DND-41 (cell line): Measurements from ENCODE around the gene PLAA.

Source experiments
- CTCF ChIP-seq: IDR thresholded peaks from 2 replicates; pipeline ENCODE4 v1.5.1; 2012; ENCODE audit warnings: borderline replicate concordance, low read length, moderate library complexity, mild to moderate bottlenecking; ENCODE audit not compliant: poor library complexity, severe bottlenecking; ENCODE audit errors: extremely low read depth
- EZH2 ChIP-seq: IDR thresholded peaks from 3 replicates; pipeline ENCODE4 v1.6.1; 2012; ENCODE audit warnings: borderline replicate concordance, low read depth, mild to moderate bottlenecking, moderate library complexity, low read length, inconsistent platforms; ENCODE audit not compliant: severe bottlenecking

DNA sequence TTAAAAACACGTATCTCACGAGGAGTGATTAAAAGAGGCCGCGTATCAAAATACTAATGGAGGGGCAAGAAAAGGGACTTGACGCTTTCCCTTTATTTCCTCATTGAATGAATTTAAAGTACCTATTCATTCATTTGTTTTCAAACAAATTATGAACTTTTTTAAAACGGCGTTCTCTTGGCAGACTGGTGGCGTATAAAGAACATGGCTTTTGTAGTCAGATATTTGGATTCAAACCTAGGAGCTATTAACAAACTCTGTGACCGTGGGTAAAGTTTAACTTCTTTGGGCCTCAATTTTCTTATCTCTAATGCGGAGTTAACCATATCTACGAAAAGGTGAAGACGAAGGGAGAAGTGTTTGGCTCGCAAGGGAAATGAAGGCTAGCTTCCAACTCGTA, 55.3 kb downstream of the PLAA start:
- no peak for TF ChIP-seq CTCF
- TF ChIP-seq EZH2: no peak
